ENCODE data around the gene LGSN.
"Not testable (repeated sequence)": the region's sequence is repeated elsewhere in the genome, so short reads cannot be mapped to it uniquely, and the experiment has no call there.

Gene LGSN

GRCh38 chr6:63307581-63308246 lies 12.1 kb downstream of the LGSN start:
- DNase-seq (ENCODE audit: low read depth in 4 of 4, low spot score in 1 of 4), result no peak

GRCh38 chr6:63306420-63306819 lies 13.4 kb downstream of the LGSN start:
- DNase-seq (ENCODE audit: low read depth in 4 of 4, low spot score in 1 of 4), result no peak

DNA sequence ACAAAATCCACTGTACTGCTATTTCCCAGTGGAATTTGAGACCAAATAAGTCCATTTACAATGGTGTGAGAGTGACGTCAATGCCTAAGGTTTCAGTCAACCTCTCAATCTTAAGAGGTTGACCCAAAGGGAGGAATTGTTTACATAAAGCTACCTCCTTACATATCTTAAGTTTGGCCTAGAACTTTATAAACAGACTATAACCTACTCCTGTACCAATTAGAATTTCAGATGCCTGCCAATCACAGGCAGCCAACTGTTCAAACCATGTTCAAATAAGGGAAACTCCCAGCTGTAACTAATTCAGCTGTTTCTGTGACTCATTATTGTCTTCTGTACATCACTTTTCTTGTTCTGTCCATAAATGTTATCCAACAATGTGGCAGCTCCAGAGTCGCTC lies 14.5 kb downstream of the LGSN start:
- no peak for DNase-seq (ENCODE audit: low read depth in 4 of 4, low spot score in 1 of 4)

DNA sequence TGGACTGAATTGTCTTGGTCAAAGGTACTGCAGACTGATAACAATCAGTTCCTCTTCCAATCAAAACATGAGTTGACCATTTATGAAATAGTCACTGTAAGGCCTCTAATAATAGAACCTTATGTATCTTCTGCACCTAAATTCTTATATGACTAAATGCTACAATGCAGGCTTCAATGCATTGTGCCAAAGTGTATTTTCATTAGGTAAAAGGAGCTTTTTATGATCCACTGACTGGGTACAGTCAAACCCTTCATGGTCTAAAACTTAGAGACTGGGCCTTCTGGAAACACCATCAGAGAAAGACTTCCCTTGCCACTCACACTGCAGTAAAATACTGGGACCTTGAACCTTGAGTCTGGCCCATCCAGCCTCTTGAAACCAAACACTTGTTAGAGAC lies 16.3 kb downstream of the LGSN start:
- DNase-seq (ENCODE audit: low read depth in 4 of 4, low spot score in 1 of 4), result no peak

GRCh38 chr6:63299667-63300066 lies 20.1 kb downstream of the LGSN start:
- no peak for DNase-seq (ENCODE audit: low read depth in 4 of 4, low spot score in 1 of 4)

- DNase-seq (ENCODE audit: low read depth in 4 of 4, low spot score in 1 of 4), result no peak
These were observed 24.1 kb downstream of the LGSN start for GRCh38 chr6:63295553-63296194.

- no peak for DNase-seq (ENCODE audit: low read depth in 4 of 4, low spot score in 1 of 4)
These were observed 29.2 kb downstream of the LGSN start for GRCh38 chr6:63290492-63291058.

GRCh38 chr6:63289269-63289872 lies 30.4 kb downstream of the LGSN start:
- DNase-seq (ENCODE audit: low read depth in 4 of 4, low spot score in 1 of 4), result no peak

GRCh38 chr6:63280639-63281180 lies 39.1 kb downstream of the LGSN start:
- no peak for DNase-seq (ENCODE audit: low read depth in 4 of 4, low spot score in 1 of 4)

GRCh38 chr6:63278916-63279315 lies 40.9 kb downstream of the LGSN start:
- DNase-seq (ENCODE audit: low read depth in 4 of 4, low spot score in 1 of 4), result no peak

GRCh38 chr6:63275953-63276352 lies 43.8 kb downstream of the LGSN start:
- no peak for DNase-seq (ENCODE audit: low read depth in 4 of 4, low spot score in 1 of 4)

DNA sequence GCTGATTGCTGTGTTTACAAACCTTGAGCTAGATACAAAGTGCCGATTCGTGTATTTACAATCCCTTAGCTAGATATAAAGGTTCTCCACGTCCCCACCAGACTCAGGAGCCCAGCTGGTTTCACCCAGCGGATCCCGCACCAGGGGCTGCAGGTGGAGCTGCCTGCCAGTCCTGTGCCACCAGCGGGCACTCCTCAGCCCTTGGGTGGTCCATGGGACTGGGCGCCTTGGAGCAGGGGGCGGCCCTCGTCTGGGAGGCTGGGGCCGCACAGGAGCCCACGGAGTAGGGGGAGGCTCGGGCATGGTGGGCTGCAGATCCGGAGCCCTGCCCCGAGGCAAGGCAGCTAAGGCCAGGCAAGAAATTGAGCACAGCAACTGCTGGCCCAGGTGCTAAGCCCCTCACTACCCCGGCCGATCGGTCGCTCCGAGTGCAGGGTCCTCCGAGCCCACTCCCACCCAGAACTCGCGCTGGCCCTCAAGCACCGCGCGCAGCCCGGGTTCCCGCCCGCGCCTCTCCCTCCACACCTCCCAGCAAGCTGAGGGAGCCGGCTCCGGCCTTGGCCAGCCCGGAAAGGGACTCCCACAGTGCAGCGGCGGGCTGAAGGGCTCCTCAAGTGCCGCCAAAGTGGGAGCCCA lies 44.9 kb downstream of the LGSN start:
- not testable (repeated sequence) for DNase-seq (ENCODE audit: low read depth in 4 of 4, low spot score in 1 of 4)

DNA sequence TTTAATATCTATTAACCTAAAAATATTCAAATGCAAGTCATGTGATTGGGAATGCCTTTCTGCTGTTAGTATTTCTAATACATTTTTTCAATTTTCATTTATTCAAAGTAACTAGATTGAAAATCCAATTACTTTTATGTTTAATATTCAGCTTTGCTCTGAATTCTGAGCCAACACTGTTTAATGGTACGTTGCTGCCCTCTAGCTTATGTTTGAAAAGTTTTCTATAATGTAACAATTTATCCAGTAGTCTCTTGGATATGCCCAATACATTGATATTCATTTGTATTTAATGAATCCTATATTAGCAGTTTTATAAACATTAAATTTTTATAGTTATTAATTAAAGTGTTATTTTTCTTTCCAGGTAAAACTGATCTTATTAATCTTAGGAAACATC lies 47.4 kb downstream of the LGSN start:
- DNase-seq (ENCODE audit: low read depth in 4 of 4, low spot score in 1 of 4), result no peak

- no peak for DNase-seq (ENCODE audit: low read depth in 4 of 4, low spot score in 1 of 4)
These were observed 50.3 kb downstream of the LGSN start for GRCh38 chr6:63269470-63269869.

DNA sequence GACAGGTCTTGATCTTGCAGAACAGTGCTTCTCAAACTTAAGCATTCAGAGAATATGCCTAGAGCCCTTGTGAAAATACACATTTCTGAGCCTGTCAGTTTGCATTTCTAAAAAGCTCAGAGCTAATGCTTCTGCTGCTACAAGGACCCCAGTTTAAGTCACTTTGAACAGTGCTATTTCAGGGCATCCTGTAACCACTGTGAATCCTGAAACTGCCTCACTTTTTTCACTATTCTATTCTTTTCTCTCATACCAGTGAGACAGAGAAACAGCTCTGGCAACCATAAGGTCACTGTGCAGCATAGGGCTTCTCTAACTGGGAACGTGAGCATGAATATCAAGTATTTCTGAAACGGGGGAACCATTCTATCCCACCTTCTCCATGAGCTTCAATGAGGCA lies 51.2 kb downstream of the LGSN start:
- no peak for DNase-seq (ENCODE audit: low read depth in 4 of 4, low spot score in 1 of 4)

DNA sequence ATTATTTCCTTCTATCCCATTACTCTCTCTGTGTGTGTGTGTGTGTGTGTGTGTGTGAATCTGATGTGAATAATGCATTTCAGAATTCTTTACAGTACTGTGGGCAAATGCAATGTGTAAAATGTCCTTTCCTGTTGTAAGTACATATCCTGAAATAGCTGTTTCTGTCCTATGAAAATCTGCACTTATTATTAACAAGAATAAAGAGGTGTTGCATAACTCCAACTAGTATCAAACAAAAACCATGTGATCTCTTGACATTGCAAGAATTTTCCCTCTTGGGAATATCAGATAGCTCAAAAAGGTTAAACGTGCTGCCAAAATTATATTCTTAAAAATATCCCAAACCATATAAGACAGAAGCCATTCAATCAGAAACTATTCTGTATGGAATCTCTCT lies 52.0 kb downstream of the LGSN start:
- no peak for DNase-seq (ENCODE audit: low read depth in 4 of 4, low spot score in 1 of 4)

DNA sequence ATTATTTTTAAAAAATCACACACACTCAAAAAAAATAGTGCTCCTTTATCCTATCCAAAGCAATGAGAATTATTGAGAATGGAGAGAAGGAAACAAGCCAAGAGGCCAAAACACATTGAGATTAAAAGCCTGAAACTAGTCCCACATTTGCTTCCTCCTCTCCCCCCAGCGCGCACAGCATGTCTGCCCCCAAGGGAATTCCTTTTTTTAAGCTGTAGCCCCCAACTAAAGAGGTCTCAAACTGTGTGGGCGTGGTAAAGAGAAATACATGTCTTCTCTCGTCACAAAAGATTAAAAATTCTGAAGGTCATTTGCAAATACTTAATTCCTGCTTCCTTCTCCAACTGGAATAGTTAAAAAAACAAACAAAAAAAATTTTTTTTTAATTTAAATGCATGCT lies 52.7 kb downstream of the LGSN start:
- DNase-seq (ENCODE audit: low read depth in 4 of 4, low spot score in 1 of 4), result no peak

DNA sequence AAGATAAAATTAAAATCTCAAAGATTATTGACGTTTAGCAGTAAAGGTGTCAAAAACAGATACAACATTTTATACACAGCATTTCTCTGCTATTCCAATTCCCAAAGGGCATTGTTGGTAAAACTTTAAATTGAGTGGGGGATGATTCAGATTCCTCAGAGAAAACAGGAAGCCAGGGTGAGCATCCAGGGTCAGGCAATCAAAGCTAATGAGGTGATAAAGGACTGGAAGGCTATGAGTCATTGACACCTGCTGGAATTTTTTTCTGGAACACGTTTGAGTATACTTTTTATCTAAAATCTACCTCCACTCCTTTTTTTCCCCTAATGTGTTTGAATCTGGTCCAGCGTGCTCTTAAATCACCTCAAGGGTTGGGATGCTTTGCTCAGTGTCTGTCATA lies 56.3 kb downstream of the LGSN start:
- DNase-seq (ENCODE audit: low read depth in 4 of 4, low spot score in 1 of 4), result no peak

DNA sequence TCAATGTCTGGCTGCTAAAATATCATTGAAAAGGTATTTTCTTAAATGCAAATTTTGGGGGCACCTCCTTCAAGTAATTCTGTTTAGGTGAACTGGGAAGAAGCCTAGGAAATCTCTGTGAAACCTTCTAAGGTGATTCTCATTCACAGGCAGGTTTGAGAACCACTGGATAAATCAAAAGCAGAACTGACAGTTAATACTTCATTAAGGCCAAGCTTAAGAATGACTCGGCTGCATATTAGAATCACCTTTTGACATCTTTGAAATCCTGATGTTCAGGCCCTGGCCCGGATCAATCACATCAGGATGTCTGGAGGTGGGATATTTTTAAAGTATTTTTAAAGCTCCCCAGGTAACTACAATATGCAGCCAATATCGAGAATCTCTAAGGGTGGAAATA lies 58.0 kb downstream of the LGSN start:
- DNase-seq (ENCODE audit: low read depth in 4 of 4, low spot score in 1 of 4), result no peak

DNA sequence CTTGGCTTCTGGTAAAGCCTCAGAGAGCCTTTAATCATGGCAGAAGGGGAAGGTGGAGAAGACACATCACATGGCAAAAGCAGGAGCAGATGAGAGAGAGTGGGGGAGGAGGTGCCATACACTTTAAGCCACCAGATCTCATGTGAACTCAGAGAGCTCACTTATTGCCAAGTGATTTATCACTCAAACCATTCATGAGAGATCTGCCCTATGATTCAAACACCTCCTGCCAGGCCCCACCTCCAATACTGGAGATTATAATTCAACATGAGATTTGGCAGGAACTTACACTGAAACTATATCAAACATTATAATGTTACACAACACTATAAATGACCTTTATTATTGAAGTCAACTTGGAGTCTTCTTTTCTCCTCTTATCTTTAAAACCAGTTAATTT lies 60.6 kb downstream of the LGSN start:
- no peak for DNase-seq (ENCODE audit: low read depth in 4 of 4, low spot score in 1 of 4)

- no peak for DNase-seq (ENCODE audit: low read depth in 4 of 4, low spot score in 1 of 4)
These were observed 69.8 kb downstream of the LGSN start for GRCh38 chr6:63249875-63250482.
